OCI-LY3 (cell line): ENCODE results near the gene MED15.

Experiments used
- H2AFZ ChIP-seq: fragments of 200-600, 300-600 bp; shearing (Covaris generic); 2 replicates; pipeline ENCODE4 v1.6.0; 2014; ENCODE audit warnings: antibody characterized with exemption, low read depth, low read length
- H3K27ac ChIP-seq: fragments of 200-600, 300-600 bp; sonication (generic); 2 replicates; pipeline ENCODE4 v1.5.1; 2014; ENCODE audit warnings: mild to moderate bottlenecking, low read length, moderate library complexity, mixed read lengths
- H3K27me3 ChIP-seq: fragments of 200-600, 300-600 bp; sonication (generic); 2 replicates; pipeline ENCODE4 v1.6.1; 2014; ENCODE audit warnings: low read depth, low read length, mixed read lengths
- H3K36me3 ChIP-seq: fragments of 200-600, 300-600 bp; sonication (generic); replicated peaks from 2 replicates; pipeline ENCODE3; 2014; ENCODE audit warnings: low read depth, low read length, mixed read lengths
- H3K4me1 ChIP-seq: fragments of 300-600, 200-600 bp; sonication (generic); 2 replicates; pipeline ENCODE4 v1.6.1; 2014; ENCODE audit warnings: low read length, mixed read lengths
- H3K4me2 ChIP-seq: fragments of 200-600, 300-600 bp; sonication (generic); 2 replicates; pipeline ENCODE4 v1.6.1; 2014; ENCODE audit warnings: low read length, mixed read lengths
- H3K4me3 ChIP-seq: fragments of 300-600, 200-600 bp; sonication (generic); 2 replicates; pipeline ENCODE4 v1.5.1; 2014; ENCODE audit warnings: antibody characterized with exemption, mild to moderate bottlenecking, low read length, moderate library complexity
- H3K79me2 ChIP-seq: fragments of 300-600, 200-600 bp; shearing (Covaris generic); 2 replicates; pipeline ENCODE4 v1.6.1; 2014; ENCODE audit warnings: mild to moderate bottlenecking, low read length, mixed read lengths
- H3K9ac ChIP-seq: fragments of 300-600, 200-600 bp; shearing (Covaris generic); 2 replicates; pipeline ENCODE4 v1.6.0; 2014; ENCODE audit warnings: mild to moderate bottlenecking, low read length, moderate library complexity
- H3K9me3 ChIP-seq: fragments of 200-600, 300-600 bp; shearing (Covaris generic); 2 replicates; pipeline ENCODE4 v1.6.1; 2014; ENCODE audit warnings: low read length, mixed read lengths; ENCODE audit not compliant: insufficient read depth
- H4K20me1 ChIP-seq: fragments of 200-600, 300-600 bp; sonication (generic); 2 replicates; pipeline ENCODE4 v1.6.1; 2016; ENCODE audit warnings: low read length, mixed read lengths; ENCODE audit not compliant: insufficient read depth
- CTCF ChIP-seq: fragments of 200-600, 300-600 bp; sonication (generic); IDR thresholded peaks from 2 replicates; pipeline ENCODE4 v1.5.1; 2014; ENCODE audit warnings: antibody characterized with exemption, low read length, low read depth
- EZH2phosphoT487 ChIP-seq: fragments of 200-600 bp; shearing (Covaris generic); IDR thresholded peaks from 2 replicates; pipeline ENCODE4 v1.6.1; 2018; ENCODE audit warnings: antibody characterized with exemption, mixed run types, low read depth

The MED15 gene

GRCh38 chr22:20610757-20611156, 103.3 kb downstream of the MED15 start:
- TF ChIP-seq CTCF (no peak), EZH2phosphoT487 (no peak)
- no peak overlapping the region for H3K27ac ChIP-seq
- H3K27me3 ChIP-seq = peaks cover 70% of the 10 kb centered on the region
- peaks cover 2% of the 10 kb centered on the region; the same call in 1 of the 2 replicates for H3K4me1 ChIP-seq
- H3K9ac ChIP-seq = no peak overlapping the region
- no peaks in the 10 kb centered on the region for H3K36me3 ChIP-seq
- no peaks in the 10 kb centered on the region for H4K20me1 ChIP-seq
- H2AFZ ChIP-seq = no peak overlapping the region
- no peak overlapping the region for H3K4me3 ChIP-seq
- H3K79me2 ChIP-seq = no peaks in the 10 kb centered on the region
- no peaks in the 10 kb centered on the region for H3K9me3 ChIP-seq
- H3K4me2 ChIP-seq = no peak overlapping the region

GRCh38 chr22:20611418-20611817, 104.0 kb downstream of the MED15 start:
- no peak overlapping the region for H2AFZ ChIP-seq
- no peak for TF ChIP-seq EZH2phosphoT487
- TF ChIP-seq CTCF = no peak
- no peaks in the 10 kb centered on the region for H3K79me2 ChIP-seq
- H3K36me3 ChIP-seq = no peaks in the 10 kb centered on the region
- H3K4me2 ChIP-seq = no peak overlapping the region
- no peaks in the 10 kb centered on the region for H3K9me3 ChIP-seq
- no peak overlapping the region for H3K27ac ChIP-seq
- H3K9ac ChIP-seq = no peak overlapping the region
- H4K20me1 ChIP-seq = no peaks in the 10 kb centered on the region
- H3K4me1 ChIP-seq = peaks cover under 1% of the 10 kb centered on the region; the same call in 1 of the 2 replicates
- peaks cover 76% of the 10 kb centered on the region for H3K27me3 ChIP-seq
- H3K4me3 ChIP-seq = no peak overlapping the region

GRCh38 chr22:20613301-20613700, 105.9 kb downstream of the MED15 start:
- H3K4me1 ChIP-seq = no peaks in the 10 kb centered on the region
- H4K20me1 ChIP-seq = no peaks in the 10 kb centered on the region
- no peaks in the 10 kb centered on the region for H3K79me2 ChIP-seq
- no peak overlapping the region for H3K4me2 ChIP-seq
- peaks cover 71% of the 10 kb centered on the region for H3K27me3 ChIP-seq
- H2AFZ ChIP-seq = no peak overlapping the region
- H3K27ac ChIP-seq = no peak overlapping the region
- H3K9me3 ChIP-seq = no peaks in the 10 kb centered on the region
- no peak for TF ChIP-seq EZH2phosphoT487
- TF ChIP-seq CTCF = no peak
- no peak overlapping the region for H3K9ac ChIP-seq
- H3K4me3 ChIP-seq = no peak overlapping the region
- no peaks in the 10 kb centered on the region for H3K36me3 ChIP-seq

GRCh38 chr22:20615021-20615420, 107.6 kb downstream of the MED15 start:
- H3K4me2 ChIP-seq = no peak overlapping the region
- H3K4me1 ChIP-seq = no peaks in the 10 kb centered on the region
- no peak overlapping the region for H3K9ac ChIP-seq
- TF ChIP-seq EZH2phosphoT487 (no peak), CTCF (no peak)
- no peak overlapping the region for H2AFZ ChIP-seq
- no peaks in the 10 kb centered on the region for H3K9me3 ChIP-seq
- H3K4me3 ChIP-seq = no peak overlapping the region
- H3K79me2 ChIP-seq = no peaks in the 10 kb centered on the region
- H3K36me3 ChIP-seq = no peaks in the 10 kb centered on the region
- peaks cover 74% of the 10 kb centered on the region for H3K27me3 ChIP-seq
- no peak overlapping the region for H3K27ac ChIP-seq
- H4K20me1 ChIP-seq = peaks cover 3% of the 10 kb centered on the region; the same call in 1 of the 2 replicates
